GM18502 (cell line): ENCODE measurements around the gene VGLL4.

Experiments used
- ATAC-seq: cut with Tn5 transposase; IDR thresholded peaks from one replicate; pipeline ENCODE4 v1.9.1; 2021; ENCODE audit warnings: mild to moderate bottlenecking; ENCODE audit not compliant: unreplicated experiment, poor library complexity

Gene VGLL4

DNA sequence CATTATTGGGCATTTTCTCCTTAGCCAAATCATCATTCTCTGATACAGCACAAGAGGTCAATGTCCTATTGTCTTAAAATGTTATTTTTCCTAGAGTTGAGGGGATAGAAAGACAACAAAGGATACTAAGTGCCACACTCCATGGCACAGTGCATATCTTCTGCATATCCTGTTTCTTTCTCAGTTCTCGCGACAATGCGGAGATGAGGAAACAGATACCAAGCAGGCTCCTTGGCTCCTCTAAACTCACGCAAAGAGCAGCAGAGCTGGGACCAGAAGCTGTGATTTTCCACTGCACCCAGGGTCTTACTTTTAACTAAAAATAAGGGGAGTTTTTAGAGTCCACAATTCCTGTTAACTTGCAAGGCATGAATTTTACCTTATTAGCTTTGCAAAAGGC lies 10.5 kb upstream of the VGLL4 start:
- no peak for ATAC-seq

DNA sequence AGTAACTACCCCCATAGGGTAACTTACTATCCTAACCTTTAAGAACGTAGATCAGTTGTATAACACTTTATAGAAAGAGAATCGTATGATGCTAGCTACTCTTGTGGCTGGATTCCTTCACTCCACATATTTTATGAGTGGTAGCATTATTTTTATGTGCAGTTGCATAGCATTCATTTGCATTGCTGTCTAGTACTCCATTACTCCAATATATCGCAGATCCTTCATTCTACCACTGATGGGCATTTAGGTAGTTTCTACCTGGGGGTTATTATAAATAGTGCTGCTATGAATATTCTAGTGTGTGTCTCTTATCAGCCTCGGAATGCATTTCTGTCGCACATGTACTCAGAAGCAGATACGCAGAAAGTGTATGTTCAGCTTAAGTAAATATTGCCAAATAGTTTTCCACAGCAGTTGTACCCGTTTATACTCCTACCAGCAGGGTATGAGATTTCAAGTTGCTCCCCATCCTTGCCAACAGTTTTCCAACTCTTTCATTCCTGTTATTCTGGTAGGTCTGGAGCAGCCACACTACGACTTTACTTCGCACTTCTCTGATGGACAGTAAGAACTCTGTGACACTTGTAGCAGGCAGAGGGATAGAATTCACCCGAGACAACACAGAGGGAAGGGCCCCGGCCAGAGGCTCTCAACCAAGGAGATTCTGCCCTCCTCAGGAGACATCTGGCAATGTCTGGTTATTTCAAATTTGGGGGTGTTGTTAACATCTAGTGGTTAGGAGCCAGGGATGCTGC lies 9.8 kb upstream of the VGLL4 start:
- ATAC-seq, result no peak

DNA sequence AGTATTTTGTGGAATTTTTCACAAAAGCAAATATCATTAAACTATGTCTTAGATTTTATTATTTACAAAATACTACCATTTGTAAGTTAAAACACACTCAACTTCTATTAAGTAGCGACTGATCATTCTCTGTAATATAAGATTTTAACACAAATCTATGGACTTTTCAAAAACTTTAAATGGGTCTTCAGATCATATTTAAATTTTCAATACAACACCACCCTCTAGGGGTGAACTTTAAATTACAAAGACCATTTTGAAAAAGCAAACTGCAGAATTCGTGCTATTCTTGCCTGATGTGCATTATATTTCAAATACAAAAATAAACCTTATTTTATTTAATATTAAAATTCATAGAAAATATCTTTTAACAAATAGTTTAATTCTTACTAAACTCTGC lies 8.2 kb upstream of the VGLL4 start:
- no peak for ATAC-seq

DNA sequence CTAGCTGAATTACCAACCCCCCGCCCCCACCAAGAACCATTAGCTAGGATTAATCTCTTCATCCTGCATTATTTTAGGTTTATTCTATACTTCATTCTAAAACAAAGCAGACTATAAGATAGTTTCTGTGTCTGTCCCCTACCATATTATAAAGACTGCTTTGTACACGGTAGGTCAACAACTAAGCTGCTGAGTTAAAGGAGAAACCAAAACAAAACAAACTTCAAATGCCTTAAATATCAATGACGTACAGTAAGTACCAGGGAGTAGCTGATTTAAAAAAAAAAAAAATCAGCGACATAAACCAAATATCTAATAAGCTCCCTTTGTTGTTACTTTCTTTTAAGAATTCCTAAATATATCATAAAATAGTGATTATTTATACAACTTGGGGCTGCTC lies 7.8 kb upstream of the VGLL4 start:
- ATAC-seq, result no peak

DNA sequence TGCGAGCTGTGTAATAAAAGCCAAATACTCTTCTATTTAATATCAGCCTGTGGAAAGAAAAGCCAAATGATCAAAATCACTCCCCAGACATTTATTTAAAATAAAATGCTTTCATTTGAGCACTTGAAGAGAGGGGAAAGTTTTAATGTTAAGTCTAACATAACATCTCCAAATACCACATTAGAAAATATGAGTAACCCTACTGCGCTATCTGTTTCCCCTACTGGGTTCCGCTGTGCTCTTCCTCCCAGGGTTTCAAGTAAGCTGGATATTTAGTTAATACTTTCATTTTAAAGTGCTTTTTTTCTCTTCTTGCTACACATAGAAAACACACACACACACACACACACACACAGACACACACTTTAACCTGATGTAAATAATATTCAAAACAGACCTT lies 6.7 kb upstream of the VGLL4 start:
- ATAC-seq, result no peak

DNA sequence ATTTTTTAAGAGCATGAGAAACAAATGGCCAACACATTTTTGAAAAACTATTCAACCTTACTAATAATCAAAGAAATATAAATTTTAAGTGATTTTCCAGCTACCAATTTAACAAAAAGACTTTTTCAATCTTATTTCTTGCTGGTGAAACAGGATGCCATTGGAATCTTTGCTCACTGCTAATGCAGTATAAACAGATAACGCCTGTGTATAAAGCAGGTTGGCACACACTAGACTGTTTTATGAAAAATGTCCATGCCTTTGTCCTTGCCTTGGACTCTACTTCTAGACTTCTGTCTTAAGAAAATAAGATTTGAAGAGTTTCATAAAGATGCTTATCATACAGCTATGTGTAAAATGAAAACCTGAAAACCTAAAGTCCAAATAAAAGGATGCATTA lies 5.0 kb upstream of the VGLL4 start:
- ATAC-seq, result no peak

DNA sequence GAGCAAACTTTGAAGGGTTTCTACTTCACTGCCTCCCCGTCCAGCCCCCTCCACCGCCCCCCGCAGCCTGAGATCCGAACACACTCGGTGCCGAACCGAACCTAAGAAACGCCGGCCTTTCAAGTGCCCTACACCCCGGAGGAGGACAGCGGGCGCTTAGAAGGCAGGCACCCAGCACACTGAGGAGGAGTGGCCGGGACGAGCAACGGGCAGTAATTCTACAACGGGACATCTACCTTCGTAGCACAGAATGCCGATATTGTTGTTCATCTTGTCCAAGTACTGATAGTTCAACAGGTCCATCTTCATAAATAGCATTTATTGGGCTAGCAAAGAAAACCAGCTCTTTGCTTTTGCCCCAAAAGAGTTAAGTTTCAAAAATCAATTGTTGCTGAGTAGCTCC lies 513 bp downstream of the VGLL4 start:
- ATAC-seq, result peak; percentile 12

DNA sequence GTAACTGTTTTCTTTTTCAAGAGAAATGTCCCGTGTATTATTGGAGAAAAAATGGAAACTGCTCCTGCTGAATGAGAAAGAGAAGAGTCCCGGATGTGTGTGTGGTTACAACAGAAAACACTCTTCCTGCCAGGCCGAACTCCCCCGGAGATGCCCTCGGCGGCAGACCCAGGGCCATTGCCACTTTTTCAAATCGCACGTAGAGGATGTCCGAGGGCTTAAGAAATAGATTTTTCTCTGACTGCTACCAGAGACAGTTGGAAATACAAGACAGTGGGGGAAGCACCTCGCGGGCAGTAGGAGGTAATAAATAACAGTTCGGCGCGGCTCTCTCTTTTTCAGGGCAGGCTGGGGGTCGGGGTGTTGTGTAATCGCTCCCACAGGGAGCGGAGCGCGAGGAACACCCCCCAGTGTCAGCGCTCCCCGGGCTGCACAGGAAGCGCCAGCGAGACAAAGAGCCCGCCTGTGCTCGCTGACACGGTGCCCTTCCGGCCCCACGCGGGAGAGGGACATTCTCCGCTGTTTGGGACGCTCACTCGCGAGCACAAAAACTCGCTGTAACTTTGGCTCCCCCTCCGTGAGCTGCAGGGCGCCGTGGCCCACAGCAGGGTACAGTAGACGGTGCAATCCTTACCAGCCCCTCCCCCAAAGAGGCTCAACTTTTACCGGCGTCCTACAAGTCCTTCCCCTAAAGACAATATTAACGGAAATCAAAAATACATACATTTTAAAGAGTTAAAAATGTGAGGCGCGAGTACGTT lies 1.1 kb downstream of the VGLL4 start:
- ATAC-seq, result peak; percentile 68

DNA sequence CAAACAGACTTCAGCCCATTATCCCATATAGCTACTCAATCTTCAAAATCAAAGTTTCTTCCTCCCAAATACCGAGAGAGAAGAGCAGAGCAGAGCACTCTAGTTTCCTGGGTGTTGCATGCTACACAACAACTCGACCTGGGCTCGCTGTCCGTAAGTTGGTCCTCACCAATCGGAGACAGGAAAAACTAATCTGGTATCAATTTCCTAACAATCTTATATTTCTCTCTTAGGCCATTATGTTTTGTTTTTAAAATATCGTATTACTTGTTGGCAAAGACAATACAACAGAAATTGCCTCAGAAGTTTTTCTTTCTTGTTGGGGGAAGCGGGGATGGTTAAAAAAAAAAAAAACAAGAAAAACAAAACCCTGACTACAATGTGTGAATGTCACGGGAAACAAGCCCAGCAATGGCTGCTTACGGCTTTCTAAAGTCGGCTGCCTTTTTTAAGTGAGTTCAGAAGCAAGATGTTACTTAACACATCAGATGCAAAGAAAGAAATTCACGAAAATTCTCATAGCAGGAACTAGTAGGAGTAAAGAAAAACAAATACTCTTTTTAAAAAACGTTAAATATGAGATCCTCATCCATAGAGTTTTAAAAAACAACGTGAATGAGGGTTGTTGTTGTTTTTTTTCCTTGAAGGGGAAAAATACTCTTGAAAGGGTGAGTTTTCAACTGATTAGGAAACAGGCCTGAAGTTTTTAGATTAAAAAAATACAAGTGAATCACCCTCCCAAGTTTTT lies 1.9 kb downstream of the VGLL4 start:
- no peak for ATAC-seq

DNA sequence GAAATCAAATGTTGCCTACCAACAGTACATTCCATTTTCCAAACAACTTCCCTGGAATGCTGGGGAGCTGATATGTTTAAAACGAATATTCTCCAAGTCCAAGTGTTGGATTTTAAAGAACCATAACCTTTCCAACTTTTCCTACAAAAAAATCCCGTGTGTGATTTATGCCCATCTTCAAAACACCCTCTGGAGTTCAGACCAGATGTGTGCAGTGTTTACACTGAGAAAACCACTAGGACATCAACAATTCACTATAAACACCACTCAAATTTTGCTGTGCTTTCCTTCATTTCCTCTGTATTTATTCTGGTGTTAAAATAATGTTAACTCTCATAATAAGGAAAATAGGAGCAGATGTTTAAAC lies 2.4 kb downstream of the VGLL4 start:
- ATAC-seq, result no peak

DNA sequence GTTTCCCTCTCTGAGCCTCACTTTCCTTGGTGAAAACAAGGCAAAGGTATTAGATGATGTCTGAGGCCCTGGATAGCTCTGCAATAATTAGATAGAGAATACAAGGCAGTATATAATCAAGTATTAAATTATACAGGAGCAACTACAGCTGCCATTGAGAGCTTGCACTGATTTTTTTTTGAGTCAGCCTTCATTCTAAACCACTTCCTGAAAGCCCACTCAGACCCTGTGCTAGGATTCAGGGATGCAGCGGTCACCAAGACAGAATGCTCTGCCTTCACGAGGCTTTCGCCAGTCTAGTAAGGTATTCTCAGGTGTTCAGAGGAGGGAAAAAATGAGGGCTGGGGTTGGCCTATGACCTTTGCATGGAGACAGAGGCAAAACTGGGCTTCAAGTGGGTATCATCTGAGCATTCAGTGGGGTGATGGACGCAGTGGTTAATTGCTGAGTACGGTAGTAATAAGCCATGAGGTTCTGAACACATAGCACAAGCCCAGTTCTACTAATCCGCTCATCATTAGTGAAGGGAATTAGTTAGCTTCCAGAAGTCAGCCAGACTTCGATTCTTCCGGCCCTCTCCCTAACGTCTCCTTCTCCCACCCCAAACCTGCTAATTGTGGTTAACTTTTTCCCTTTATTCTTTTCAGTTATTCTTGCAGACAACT lies 3.6 kb downstream of the VGLL4 start:
- ATAC-seq, result no peak

DNA sequence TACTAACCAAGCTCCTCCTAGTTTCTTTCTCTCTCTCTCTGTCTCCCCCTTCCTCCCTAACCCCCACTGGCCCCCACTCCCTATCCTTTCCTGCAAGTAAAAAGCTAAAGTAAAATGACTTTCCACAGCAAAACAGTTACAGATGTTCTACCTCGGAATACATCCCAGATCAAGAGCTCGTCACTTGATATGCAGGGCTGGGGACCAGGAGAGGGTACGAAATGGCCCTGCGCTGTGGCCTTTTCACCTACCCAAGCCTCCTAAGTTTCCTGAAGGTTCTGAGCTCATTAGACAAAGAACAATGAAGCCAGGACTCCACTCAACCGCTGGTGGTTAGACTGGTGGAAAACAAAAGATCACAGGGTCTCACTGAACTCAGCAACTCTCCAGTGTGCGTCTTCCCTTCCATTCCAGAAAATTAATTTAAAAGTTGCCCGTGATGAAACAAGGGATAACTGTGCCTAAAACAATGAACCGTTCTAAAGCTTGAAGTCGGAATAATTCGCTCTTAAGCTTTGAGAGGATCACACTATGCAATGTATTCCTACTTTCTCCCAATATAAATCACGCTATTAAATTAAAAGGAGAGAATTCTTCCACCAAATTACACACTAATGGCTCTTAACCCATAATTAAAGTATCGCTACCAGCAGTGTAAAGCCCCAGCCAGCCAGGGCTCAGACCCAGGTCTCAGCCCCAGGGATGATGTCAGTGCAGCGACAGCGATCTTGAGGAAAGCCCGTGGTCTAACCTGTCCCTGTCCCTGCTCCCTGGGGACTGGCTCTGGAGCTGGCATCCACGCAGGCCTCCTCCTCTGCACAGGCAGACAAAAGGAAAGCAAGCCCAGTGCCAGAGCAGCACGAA lies 5.0 kb downstream of the VGLL4 start:
- ATAC-seq, result no peak

DNA sequence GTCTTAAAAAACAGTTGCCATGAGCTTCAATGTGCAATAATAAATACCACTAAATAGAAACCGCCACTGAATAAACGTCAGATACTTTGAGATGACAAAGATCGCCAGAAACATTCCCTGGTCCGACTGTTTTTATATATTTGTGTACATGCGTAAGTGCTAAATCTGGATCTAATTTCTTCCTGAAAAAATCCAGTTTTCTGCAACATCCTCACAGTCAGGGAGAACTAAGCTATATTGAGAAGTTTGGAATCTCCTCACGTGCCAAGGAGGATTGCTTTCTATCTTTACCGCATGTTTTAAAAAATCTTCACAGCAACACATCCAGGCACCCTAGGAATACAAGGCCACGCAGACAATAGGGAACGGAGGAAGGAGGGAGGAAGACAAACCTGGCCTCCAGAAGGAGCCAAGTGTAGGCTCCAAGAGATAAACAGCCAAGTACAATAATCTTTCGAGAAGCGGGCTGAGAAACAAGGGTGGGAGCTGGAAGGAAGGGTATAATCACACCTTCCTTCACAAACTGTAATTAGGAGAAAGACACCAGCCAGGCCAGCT lies 5.7 kb downstream of the VGLL4 start:
- no peak for ATAC-seq

DNA sequence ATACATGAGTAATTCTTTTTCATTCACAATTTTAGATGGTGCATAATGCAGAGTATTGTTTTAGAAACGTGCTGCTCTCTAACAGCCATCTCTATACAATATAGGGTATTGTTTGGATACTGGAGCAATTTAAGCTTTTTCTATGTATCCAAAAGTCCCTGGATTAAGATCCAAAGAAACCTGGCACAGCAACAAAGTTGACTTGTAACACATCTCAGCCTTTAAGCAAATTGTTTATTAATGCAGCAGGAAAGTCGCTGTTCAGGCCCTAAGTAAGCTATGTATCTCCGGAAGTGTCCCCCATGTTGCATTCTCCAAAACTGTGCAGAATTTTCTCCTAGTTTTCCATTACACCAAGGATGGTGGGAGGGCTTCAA lies 7.3 kb downstream of the VGLL4 start:
- ATAC-seq, result no peak

DNA sequence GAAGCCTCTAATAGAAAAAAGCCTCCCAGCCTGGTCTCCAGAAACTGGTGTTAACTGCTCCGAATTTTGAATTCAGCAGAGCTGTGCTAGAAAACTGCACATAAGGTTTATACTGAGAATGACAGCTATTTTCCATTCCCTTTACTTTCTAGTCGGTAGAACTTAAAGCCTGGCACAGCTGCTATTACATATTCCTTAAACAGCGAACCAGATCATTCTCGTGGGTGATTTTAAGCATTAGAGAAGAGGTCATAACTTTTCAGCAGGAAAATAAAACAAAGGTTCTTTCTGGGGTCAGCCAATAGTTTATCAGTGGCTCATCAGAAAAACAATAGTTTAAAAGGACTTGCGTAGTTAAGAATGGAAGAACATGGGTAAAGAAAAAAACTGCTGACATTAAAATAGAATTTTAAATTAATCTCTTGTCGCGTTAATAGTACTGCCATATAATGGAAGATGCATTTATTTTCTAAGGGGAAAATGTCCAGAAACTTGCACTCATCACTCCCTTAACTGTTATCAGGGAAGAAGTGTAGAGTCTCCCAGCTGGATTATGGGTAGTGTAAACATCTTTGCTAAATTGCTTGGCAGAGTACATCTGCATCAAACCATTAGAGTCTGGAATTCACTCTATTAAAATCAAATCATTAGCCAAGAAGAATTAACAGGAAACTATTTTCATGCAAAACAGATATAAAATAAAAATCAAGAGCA lies 7.9 kb downstream of the VGLL4 start:
- no peak for ATAC-seq

DNA sequence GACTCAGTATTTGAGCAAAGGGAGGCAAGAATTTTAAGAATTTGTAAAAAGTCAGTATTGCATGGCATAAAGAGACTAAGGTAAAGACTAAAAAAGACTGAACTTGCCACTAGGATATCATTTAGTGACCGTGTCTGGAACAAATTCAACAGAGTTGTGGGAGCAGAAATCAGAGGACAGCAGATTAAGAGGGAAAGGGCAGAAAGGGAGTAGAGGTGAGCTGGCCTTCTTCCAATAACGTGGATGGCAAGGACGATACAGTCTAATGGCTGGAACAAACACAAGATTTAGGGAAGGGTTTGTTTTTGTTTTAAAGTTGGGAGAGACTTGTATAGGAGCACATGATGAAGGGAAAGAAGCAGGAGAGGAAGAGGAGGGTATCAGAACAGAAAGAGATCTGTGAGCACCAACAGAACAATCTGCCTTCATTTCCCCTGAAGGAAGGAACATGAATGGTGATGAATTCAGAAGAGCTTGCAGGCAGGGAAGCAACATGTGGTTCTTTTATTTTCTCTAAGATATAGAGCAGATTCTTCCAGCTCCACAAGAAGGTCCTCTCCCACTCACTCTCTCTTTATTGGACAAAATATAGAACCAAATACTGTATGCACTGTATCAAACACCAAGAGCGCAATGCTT lies 8.6 kb downstream of the VGLL4 start:
- ATAC-seq, result no peak

DNA sequence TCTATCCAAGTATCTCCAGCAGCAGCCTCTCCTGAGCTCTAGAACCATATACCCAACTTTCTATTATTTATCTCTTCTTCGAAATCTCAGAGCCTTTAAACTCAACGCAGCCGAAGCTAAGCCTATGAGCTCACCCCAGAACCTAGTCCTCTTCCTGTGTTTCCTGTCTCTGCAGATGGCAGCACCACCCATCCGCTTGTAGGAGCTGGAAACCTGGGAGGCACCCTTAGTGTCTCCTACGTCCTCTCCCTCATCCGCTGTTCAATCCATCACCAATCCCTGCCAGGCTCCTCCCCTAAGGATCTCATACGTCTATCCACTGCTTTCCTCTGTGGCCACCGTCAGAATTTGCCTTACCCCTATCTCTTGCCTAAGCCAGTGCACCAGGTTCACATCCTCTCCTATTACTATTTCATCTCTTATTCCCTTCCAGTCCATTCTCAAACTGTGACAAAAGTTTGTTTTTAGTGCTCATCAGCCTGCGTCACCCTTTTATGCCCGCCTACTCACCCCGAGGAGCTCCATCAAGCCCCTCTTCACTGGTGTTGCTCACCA lies 9.6 kb downstream of the VGLL4 start:
- no peak for ATAC-seq

DNA sequence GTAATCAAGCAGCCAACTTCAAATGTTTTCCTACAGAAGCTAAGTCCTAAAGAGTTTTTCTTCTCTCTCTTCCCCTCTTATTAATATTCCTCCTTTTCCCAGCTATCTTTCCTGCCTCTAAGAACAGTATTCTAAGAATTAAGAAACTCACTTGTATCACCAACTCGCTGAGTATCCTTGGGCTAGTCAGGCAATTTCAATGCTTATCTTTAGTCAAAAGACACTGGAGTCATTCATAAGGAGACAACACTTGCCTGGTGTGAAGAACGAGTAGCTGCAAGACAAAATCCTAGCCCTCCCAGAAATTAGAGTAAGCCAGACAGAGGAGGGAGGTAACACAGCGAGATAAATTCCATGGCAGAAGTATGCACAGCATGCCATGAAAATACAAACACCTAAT lies 10.7 kb downstream of the VGLL4 start:
- ATAC-seq, result no peak
